OCI-M2 (cell line): Measurements from ENCODE around the gene INHBA.

Experiments used
- DNase-seq: peaks from one replicate; lab custom pipeline; 2025; ENCODE audit not compliant: unreplicated experiment; lab: John Stamatoyannopoulos, UW

The INHBA gene

GRCh38 chr7:41711283-41712064 is 8.6 kb upstream of the INHBA start:
- no peak for DNase-seq

DNA sequence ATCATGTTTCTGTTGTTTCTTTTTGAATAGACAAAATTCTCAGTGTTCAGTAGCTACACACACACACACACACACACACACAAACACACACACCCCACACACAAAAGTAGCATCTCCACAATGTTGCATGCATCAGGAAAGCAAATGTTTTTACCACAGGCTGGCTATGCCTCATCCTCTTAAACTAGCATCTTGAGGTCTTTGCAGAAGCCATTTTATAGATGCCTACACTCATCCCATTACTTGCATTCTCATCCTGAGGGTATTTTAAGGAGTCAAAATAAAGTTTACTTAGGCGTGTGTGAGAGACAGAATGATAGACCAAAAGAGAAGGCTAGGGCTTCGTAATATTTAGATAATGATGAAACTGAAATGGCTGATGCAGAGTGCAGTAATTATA is 7.9 kb upstream of the INHBA start:
- DNase-seq = no peak

- no peak for DNase-seq
Observed at GRCh38 chr7:41709621-41710020, 6.7 kb upstream of the INHBA start.

GRCh38 chr7:41708581-41709358 is 5.9 kb upstream of the INHBA start:
- no peak for DNase-seq

GRCh38 chr7:41706228-41706930 is 3.5 kb upstream of the INHBA start:
- DNase-seq = no peak

GRCh38 chr7:41705109-41705901 is 2.4 kb upstream of the INHBA start:
- no peak for DNase-seq

DNA sequence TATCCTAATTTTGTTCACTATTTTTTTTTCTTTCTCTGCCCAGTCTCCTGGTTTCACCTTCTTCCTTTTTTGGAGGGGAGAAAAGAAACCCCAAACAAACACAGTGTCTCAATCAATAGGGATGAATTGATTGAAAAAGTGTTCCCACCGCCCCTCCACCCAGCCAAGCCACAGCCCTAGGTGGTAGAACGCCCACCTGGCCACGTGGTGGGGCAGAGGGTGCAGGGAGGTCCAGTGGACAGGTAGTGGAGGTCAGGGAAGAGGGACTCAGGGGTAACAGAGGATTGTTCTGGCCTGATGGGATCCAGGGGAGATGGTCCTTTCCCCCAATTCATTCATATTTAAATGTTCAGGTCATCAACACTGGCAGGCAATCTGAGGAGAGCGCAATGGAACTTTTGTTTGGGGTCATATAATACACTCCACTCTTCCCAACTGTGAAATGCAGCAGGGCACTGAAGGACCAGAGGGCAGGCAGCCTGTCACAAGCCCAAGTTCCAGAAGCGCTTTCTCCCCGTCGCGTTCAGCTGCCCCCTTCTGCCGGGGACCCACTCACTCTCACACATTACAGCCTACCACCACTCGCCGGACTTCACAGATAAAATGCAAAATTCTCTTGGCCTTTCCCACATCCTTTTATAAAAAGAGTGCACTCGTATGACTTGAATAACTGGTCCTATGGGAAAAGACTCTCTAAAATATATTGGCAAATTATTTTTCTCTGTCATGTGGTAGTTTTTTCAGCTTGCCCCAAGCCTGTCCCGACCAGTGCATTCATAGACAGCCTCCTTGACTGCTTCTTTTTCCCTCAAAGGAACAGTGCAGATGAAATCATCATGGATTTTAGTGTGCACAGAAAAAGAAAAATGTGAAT is 1.6 kb downstream of the INHBA start:
- no peak for DNase-seq

GRCh38 chr7:41700044-41700471 is 2.8 kb downstream of the INHBA start:
- no peak for DNase-seq

DNA sequence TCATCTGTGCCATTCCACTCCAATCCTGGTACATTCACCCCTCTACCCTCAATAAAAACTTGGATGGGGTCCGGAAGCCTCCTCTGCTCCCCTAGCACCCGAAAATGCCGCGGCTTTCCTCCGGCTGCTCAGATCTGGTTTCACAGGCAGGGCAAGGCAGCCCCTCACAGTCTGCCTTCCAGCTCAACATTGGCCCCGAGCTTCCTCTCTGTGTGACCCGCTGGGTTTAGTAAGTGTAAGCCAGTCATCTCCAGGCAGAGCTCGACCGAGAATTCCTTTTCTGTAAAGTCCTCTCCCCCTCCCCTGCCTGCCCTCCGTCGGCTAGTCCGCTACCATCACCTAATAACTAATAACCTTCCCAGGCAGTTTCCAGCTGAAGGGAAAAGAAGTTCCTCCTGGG is 3.4 kb downstream of the INHBA start:
- DNase-seq = no peak

GRCh38 chr7:41698726-41699125 is 4.2 kb downstream of the INHBA start:
- DNase-seq = no peak

DNA sequence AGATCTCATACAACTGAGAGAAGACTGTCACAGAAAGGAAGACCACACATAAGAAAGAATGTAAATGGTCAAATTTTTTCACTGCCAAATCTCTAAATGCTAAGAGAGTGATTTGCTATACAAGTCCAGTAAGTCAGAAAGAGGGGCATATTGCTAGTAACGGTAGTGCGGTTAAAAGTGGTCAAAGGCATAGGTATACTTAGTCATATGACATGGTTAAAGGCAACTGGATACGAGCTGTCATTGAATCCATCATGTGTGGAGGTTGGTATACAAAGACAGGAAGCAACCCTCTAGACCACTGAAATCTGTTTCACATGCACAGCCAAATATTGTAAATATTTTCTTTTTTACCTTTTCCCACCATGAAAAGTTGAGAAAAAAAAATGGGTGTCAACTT is 4.8 kb downstream of the INHBA start:
- DNase-seq = no peak

GRCh38 chr7:41696323-41696916 is 6.5 kb downstream of the INHBA start:
- DNase-seq = no peak

DNA sequence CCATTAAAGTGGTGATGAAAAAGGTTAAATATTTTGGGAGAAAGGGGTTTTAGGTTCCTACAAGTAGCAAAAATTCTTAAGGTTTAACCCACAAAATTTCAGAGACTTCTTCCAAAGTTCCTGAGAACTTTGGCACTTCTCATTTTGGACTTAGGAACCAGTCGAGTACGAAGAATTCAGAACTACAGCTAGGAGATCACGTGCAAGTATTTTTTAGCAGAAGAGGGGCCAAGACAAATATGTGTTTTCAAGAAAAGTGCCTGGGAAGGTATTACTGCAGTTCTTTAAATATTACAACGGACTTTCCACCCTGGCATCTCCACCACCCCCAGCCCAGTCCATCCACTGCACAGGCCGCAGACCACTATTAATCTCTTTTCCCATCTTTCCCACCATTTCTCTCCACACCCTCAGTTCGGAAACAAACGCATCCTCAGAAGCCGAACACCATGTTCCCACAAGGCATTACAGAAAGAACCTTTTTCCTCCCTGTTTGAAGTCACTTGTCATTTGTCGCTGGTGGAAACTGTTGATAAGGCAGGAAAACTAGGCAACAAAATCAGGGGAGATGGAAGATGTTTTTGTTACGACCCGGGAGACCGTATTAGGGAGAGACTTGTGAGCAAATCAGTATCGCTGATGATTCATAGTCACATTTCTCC is 7.1 kb downstream of the INHBA start:
- DNase-seq = no peak

GRCh38 chr7:41694495-41694894 is 8.4 kb downstream of the INHBA start:
- no peak for DNase-seq

- DNase-seq = no peak
Observed at GRCh38 chr7:41693150-41693997, 9.5 kb downstream of the INHBA start.

GRCh38 chr7:41692251-41692650 is 10.6 kb downstream of the INHBA start:
- DNase-seq = no peak

- DNase-seq = no peak
Observed at GRCh38 chr7:41691286-41692190, 11.4 kb downstream of the INHBA start.
